Suprapubic skin (tissue), 4 donors: ENCODE data around the gene VSIR.

Source experiments
- POLR2A ChIP-seq, 2 donors: fragments of 450-650 bp; IDR thresholded peaks; one replicate each; pipeline ENCODE4 v1.6.1; 2017; ENCODE audit warnings: antibody characterized with exemption in 2 of 2, mild to moderate bottlenecking in 2 of 2, moderate library complexity in 2 of 2
- POLR2AphosphoS5 ChIP-seq, 3 donors: sonication (generic); formaldehyde crosslinking; IDR thresholded peaks; one replicate each; pipeline ENCODE4 v1.6.1; 2017; ENCODE audit warnings: antibody characterized with exemption in 3 of 3
- TF ChIP-seq, protein P1 (sequence below), 2 donors: fragments of 200-600 bp in 1 of 2; fragments of 450-650 bp in 1 of 2; sonication (generic) in 1 of 2; IDR thresholded peaks; one replicate each; pipeline ENCODE4 v1.5.1; 2016 to 2019; ENCODE audit warnings: antibody characterized with exemption in 2 of 2, mild to moderate bottlenecking in 1 of 2, moderate library complexity in 1 of 2

DNA sequence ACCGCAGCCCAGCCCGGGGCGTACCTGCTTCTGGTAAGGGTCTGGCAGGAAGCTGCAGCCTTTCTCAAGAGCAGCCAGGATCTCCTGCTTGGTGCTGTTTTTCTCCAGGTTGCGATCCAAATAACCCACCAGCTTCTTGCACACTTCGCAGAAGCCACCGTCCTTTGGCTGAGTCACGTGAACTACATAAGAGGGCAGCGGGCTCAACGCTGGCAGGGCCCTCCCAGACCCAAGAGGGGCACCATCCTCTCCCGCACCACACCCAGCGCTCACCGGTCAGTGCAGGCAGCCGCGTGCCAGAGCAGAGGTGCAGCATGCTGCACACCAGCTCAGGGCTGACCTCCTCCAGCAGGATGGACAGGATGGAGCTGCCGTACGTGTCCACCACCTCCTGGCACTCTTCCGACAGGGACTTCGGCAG lies 46.1 kb upstream of the VSIR start:
- TF ChIP-seq, protein P1, sequence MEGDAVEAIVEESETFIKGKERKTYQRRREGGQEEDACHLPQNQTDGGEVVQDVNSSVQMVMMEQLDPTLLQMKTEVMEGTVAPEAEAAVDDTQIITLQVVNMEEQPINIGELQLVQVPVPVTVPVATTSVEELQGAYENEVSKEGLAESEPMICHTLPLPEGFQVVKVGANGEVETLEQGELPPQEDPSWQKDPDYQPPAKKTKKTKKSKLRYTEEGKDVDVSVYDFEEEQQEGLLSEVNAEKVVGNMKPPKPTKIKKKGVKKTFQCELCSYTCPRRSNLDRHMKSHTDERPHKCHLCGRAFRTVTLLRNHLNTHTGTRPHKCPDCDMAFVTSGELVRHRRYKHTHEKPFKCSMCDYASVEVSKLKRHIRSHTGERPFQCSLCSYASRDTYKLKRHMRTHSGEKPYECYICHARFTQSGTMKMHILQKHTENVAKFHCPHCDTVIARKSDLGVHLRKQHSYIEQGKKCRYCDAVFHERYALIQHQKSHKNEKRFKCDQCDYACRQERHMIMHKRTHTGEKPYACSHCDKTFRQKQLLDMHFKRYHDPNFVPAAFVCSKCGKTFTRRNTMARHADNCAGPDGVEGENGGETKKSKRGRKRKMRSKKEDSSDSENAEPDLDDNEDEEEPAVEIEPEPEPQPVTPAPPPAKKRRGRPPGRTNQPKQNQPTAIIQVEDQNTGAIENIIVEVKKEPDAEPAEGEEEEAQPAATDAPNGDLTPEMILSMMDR (IDR thresholded peaks at IDR 0.05) = no peak
- TF ChIP-seq POLR2A (IDR thresholded peaks at IDR 0.05) (no peak), POLR2AphosphoS5 (IDR thresholded peaks at IDR 0.05) (no peak)
